PC-9 (cell line): Measurements from ENCODE around the gene RAB43. TPM values are rescaled to one million over a fixed set of nuclear protein-coding genes. Genes with fewer than 3 reads are reported as not detected.

ENCODE experiments used
- BruUV-seq: library from RNA; stranded (reverse); fragments of 400-500 nt; replicated peaks from 2 replicates; lab custom pipeline; 2021; lab: Mats Ljungman, UMichigan
- CTCF ChIA-PET: fragments of 300-600 bp; sonication (Branson Sonifier 250); formaldehyde crosslinking; loops from one replicate; lab custom pipeline; 2022; ENCODE audit warnings: antibody characterized with exemption; lab: Charles Lee
- POLR2A ChIA-PET: fragments of 300-600 bp; sonication (Branson Sonifier 250); formaldehyde crosslinking; loops from one replicate; lab custom pipeline; 2022; ENCODE audit warnings: antibody characterized with exemption; ENCODE audit not compliant: unreplicated experiment; lab: Charles Lee
- DNase-seq, 2 experiments: peaks; one replicate each; pipeline versions ENCODE4 v3.0.0 to v3.0.0-alpha.2; 2015 to 2022; ENCODE audit warnings: mixed read lengths in 1 of 2
- H2AFZ ChIP-seq: fragments of 200-600 bp; sonication (generic); 2 replicates; pipeline ENCODE4 v1.8.1; 2017; ENCODE audit warnings: antibody characterized with exemption
- H3F3A ChIP-seq: fragments of 200-600 bp; sonication (generic); 2 replicates; pipeline ENCODE4 v1.8.1; 2017; ENCODE audit warnings: antibody characterized with exemption, mild to moderate bottlenecking, low read depth; ENCODE audit not compliant: insufficient read depth
- H3K27ac ChIP-seq: fragments of 200-600 bp; sonication (generic); 2 replicates; pipeline ENCODE4 v1.6.1; 2016; ENCODE audit warnings: mixed run types
- H3K27me3 ChIP-seq: fragments of 200-600 bp; sonication (generic); 2 replicates; pipeline ENCODE4 v1.6.1; 2016; ENCODE audit warnings: low read depth, mixed run types; ENCODE audit not compliant: insufficient read depth
- H3K36me3 ChIP-seq: fragments of 200-600 bp; sonication (generic); 2 replicates; pipeline ENCODE4 v1.6.1; 2016; ENCODE audit warnings: low read depth, mixed run types
- H3K4me1 ChIP-seq: fragments of 200-600 bp; sonication (generic); replicated peaks from 2 replicates; pipeline ENCODE4 v1.6.1; 2016; ENCODE audit warnings: mixed run types; ENCODE audit not compliant: insufficient read depth
- H3K4me2 ChIP-seq: fragments of 200-600 bp; sonication (generic); 2 replicates; pipeline ENCODE4 v1.6.1; 2017; ENCODE audit warnings: mixed run types
- H3K4me3 ChIP-seq: fragments of 200-600 bp; sonication (generic); 2 replicates; pipeline ENCODE4 v1.6.1; 2016; ENCODE audit warnings: mixed run types
- H3K79me2 ChIP-seq: fragments of 200-600 bp; sonication (generic); 2 replicates; pipeline ENCODE4 v1.6.1; 2017; ENCODE audit warnings: low read depth, mixed run types
- H3K9me2 ChIP-seq: fragments of 200-600 bp; sonication (generic); 2 replicates; pipeline ENCODE4 v1.8.1; 2017; ENCODE audit warnings: mild to moderate bottlenecking; ENCODE audit not compliant: insufficient read depth
- H3K9me3 ChIP-seq: fragments of 200-600 bp; sonication (generic); 2 replicates; pipeline ENCODE4 v1.8.1; 2016; ENCODE audit warnings: low read depth; ENCODE audit not compliant: insufficient read depth
- H4K20me1 ChIP-seq: fragments of 200-600 bp; sonication (generic); 2 replicates; pipeline ENCODE4 v1.8.1; 2017; ENCODE audit not compliant: insufficient read depth
- EZH2 ChIP-seq: fragments of 200-600 bp; sonication (generic); IDR thresholded peaks from 2 replicates; pipeline ENCODE4 v1.8.0; 2017; ENCODE audit warnings: antibody characterized with exemption, low read depth
- intact Hi-C: fragments of 100-400 bp; cut with micrococcal nuclease; formaldehyde crosslinking; loops from one replicate; pipeline ENCODE4 v1.10.0; 2022; ENCODE audit not compliant: unreplicated experiment
- total RNA-seq: library from RNA; stranded (reverse); gene quantifications from 2 replicates; pipeline ENCODE4 v1.2.3, GENCODE V29; 2021
- TF ChIP-seq, protein P1 (sequence below): fragments of 200-600 bp; sonication (generic); conservative IDR thresholded peaks from 2 replicates; pipeline ENCODE4 v1.6.1; 2017; ENCODE audit warnings: mixed run types, antibody characterized with exemption, mild to moderate bottlenecking, moderate library complexity

Gene RAB43
- total RNA-seq, 1 experiment from 2014 or later, result 39.5 TPM

DNA sequence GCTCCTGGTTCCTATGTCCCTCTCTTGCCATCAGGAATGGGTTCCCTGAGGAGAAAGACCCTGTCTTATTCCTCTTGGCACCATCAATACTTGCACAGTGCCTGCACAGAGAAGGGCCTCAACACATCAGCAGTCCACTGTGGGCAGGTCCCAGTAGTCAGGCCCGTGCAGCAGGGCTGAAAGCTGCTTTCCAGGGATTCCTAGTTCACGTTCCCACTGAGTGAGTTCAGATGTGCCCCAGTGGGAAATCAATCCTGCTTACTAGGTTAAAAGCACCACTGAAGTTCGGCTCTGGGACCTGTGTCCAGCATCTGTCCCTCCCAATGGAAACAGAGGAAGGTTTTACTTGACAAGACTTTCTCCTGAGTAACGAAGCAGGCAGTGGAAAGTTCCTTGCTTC lies 15.7 kb downstream of the RAB43 start:
- no peak for TF ChIP-seq EZH2
- TF ChIP-seq, protein P1, sequence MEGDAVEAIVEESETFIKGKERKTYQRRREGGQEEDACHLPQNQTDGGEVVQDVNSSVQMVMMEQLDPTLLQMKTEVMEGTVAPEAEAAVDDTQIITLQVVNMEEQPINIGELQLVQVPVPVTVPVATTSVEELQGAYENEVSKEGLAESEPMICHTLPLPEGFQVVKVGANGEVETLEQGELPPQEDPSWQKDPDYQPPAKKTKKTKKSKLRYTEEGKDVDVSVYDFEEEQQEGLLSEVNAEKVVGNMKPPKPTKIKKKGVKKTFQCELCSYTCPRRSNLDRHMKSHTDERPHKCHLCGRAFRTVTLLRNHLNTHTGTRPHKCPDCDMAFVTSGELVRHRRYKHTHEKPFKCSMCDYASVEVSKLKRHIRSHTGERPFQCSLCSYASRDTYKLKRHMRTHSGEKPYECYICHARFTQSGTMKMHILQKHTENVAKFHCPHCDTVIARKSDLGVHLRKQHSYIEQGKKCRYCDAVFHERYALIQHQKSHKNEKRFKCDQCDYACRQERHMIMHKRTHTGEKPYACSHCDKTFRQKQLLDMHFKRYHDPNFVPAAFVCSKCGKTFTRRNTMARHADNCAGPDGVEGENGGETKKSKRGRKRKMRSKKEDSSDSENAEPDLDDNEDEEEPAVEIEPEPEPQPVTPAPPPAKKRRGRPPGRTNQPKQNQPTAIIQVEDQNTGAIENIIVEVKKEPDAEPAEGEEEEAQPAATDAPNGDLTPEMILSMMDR, result no peak
- POLR2A ChIA-PET, result interaction anchor here (0.7 kb wide), 1 partner anchor 112 kb away, joined by 3 read pairs; no protein-coding TSS in a partner anchor
- no peaks in the 10 kb centered on the region for H3K36me3 ChIP-seq
- no peaks in the 10 kb centered on the region for H3K27me3 ChIP-seq
- CTCF ChIA-PET, result no interaction called here
- no peak for DNase-seq
- H2AFZ ChIP-seq, result no peak overlapping the region
- H3K9me3 ChIP-seq, result no peaks in the 10 kb centered on the region
- H3K4me1 ChIP-seq, result no peaks in the 10 kb centered on the region
- H3F3A ChIP-seq, result no peaks in the 10 kb centered on the region
- no peak overlapping the region for H3K4me2 ChIP-seq
- intact Hi-C loops, result no loop called here
- H4K20me1 ChIP-seq, result peaks cover 42% of the 10 kb centered on the region
- H3K27ac ChIP-seq, result no peak overlapping the region
- no TSS peak for BruUV-seq
- H3K9me2 ChIP-seq, result no peaks in the 10 kb centered on the region
- no peaks in the 10 kb centered on the region for H3K79me2 ChIP-seq
- H3K4me3 ChIP-seq, result no peak overlapping the region

DNA sequence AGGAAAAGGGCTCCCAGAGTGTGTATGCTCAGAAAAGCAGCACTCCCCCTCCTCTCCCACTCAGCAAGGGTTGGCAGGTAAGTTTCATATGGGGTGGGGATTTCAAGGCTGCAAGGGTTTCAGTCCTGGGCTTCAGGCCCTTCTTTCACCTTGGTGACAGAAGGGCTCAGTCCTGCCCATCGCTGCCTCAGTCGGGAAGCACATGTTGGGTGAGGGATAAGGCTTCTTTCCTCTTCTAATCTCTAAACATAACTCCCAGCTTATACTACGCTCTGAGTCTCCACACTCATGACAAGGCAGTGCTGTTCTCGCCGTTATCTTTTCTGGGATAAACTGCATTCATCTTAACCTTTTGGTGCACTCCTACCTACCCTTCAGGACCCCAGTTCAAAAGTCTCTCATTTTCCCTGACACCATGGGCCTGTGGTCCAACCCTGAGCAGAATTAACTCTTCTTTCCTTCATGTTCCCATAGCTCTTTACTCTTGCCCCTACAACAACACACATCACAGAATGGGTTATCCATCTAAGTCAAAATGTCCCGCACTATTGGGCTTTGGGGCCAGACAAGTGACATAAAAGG lies 17.0 kb downstream of the RAB43 start:
- no TSS peak for BruUV-seq
- H3K36me3 ChIP-seq, result 0 out of 2 replicates have a peak, but pooled peaks cover 3% of the 10 kb centered on the region
- H3K4me3 ChIP-seq, result no peak overlapping the region
- no peaks in the 10 kb centered on the region for H3F3A ChIP-seq
- no peak overlapping the region for H2AFZ ChIP-seq
- H3K9me3 ChIP-seq, result no peaks in the 10 kb centered on the region
- H3K4me2 ChIP-seq, result no peak overlapping the region
- POLR2A ChIA-PET, result interaction anchor here (0.6 to 0.9 kb wide), 2 partner anchors 17 to 307 kb away, joined by 6 to 23 read pairs; partner anchors contain the start of gene RAB43
- TF ChIP-seq, protein P1, result no peak
- no peak for TF ChIP-seq EZH2
- H3K27me3 ChIP-seq, result no peaks in the 10 kb centered on the region
- H3K4me1 ChIP-seq, result no peaks in the 10 kb centered on the region
- H3K9me2 ChIP-seq, result no peaks in the 10 kb centered on the region
- CTCF ChIA-PET, result no interaction called here
- DNase-seq, result no peak
- H3K79me2 ChIP-seq, result no peaks in the 10 kb centered on the region
- no peak overlapping the region for H3K27ac ChIP-seq
- intact Hi-C loops, result no loop called here
- peaks cover 40% of the 10 kb centered on the region for H4K20me1 ChIP-seq

DNA sequence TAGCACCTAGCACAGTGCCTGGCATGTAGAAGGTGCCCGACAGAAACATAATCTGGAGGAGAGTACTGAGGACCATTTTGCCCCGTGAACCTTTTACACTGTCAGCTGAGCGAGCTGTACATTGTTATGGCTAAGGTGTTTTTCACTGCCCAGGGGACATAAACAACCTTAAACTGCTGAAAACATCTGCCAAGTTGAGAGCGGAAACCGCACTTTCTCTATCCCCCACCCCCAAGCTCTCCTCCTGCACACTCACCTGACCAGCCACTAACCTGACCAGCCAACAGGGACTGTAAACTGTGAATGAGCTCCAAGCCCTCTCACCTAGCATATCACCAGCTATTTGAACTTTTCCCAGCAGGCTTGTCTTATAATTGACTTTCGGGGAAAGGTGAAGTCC lies 17.6 kb downstream of the RAB43 start:
- no peaks in the 10 kb centered on the region for H3F3A ChIP-seq
- no peak overlapping the region for H2AFZ ChIP-seq
- CTCF ChIA-PET, result no interaction called here
- H3K27me3 ChIP-seq, result no peaks in the 10 kb centered on the region
- H3K4me2 ChIP-seq, result no peak overlapping the region
- POLR2A ChIA-PET, result interaction anchor here (0.6 to 0.9 kb wide), 2 partner anchors 17 to 306 kb away, joined by 6 to 23 read pairs; partner anchors contain the start of gene RAB43
- no TSS peak for BruUV-seq
- 0 out of 2 replicates have a peak, but pooled peaks cover 3% of the 10 kb centered on the region for H3K36me3 ChIP-seq
- H3K4me3 ChIP-seq, result no peak overlapping the region
- TF ChIP-seq EZH2, result no peak
- TF ChIP-seq, protein P1, result no peak
- no peaks in the 10 kb centered on the region for H3K79me2 ChIP-seq
- intact Hi-C loops, result no loop called here
- H4K20me1 ChIP-seq, result peaks cover 40% of the 10 kb centered on the region
- no peak for DNase-seq
- H3K9me2 ChIP-seq, result no peaks in the 10 kb centered on the region
- no peaks in the 10 kb centered on the region for H3K9me3 ChIP-seq
- no peak overlapping the region for H3K27ac ChIP-seq
- no peaks in the 10 kb centered on the region for H3K4me1 ChIP-seq
